GM12891 (cell line): Measurements from ENCODE around the gene C9.

Experiments
- PAX5 ChIP-seq: IDR thresholded peaks from 2 replicates; pipeline ENCODE4 v1.6.1; 2011; ENCODE audit warnings: low read length, moderate library complexity, mild to moderate bottlenecking; ENCODE audit not compliant: insufficient read depth, severe bottlenecking
- POLR2A ChIP-seq: IDR thresholded peaks from 2 replicates; pipeline ENCODE4 v1.6.1; 2011; ENCODE audit warnings: low read depth, low read length, control low read depth
- POLR2AphosphoS5 ChIP-seq: IDR thresholded peaks from 2 replicates; pipeline ENCODE4 v1.6.1; 2011; ENCODE audit warnings: low read depth, low read length, control low read depth
- POU2F2 ChIP-seq: IDR thresholded peaks from 2 replicates; pipeline ENCODE4 v1.6.1; 2011; ENCODE audit warnings: low read depth, mild to moderate bottlenecking, control low read depth, low read length, moderate library complexity
- SPI1 ChIP-seq: IDR thresholded peaks from 2 replicates; pipeline ENCODE4 v1.6.1; 2011; ENCODE audit warnings: low read depth, low read length, control low read depth
- TAF1 ChIP-seq: IDR thresholded peaks from 2 replicates; pipeline ENCODE4 v1.6.1; 2011; ENCODE audit warnings: low read depth, low read length, control low read depth

DNA sequence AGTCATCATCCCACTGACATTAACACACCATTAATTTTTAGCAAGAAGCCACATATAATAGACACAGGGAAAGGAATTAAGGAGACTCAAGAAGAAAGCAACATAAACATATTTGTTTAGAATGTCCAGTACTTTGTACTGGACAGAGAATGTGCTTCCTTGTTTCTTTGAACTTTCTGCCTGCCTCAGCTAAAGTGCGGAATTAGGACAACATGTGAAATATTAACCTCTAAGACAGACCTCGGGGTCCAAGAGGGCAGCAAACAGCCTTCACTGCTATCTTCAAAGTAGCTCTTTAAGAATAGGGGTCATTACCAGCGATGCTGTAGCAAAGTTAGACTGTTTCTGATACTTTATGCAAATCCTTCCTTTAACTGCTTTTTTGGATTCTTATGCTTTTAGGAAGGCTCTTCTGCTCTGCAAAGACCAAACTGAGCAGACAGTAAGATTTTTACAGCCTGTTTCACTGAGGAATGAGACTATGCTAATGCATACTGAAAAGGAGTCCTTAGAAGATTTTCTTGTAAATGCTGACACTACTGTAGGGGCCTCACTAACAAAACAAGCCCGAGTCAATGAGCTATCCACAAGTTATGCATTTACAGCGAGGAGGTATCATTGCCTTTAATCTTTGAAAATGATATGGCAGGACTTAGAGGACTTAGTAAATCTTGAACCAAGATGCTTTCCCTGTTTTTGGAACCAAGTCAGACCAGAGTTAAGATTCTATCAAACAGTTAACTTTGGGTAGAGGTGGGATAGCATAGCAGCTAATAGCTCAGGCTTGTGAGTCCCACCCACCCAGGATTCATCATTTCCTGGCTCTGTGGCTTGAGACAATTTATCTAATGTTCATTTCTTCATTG lies 36.7 kb upstream of the C9 start:
- TF ChIP-seq POLR2AphosphoS5 (no peak), POLR2A (no peak), TAF1 (no peak), PAX5 (no peak), POU2F2 (no peak), SPI1 (no peak)
